Endodermal cell (in vitro differentiated cells): ENCODE results near the gene PLCB1. TPM values are rescaled to one million over a fixed set of nuclear protein-coding genes. Genes with fewer than 3 reads are reported as not detected.

Experiments used
- DNase-seq: peaks from one replicate; pipeline ENCODE4 v3.0.0-alpha.2; 2017
- H3K27ac ChIP-seq: 2 replicates; pipeline ENCODE4 v1.5.1; 2013; ENCODE audit warnings: mild to moderate bottlenecking, low read depth, low read length, moderate library complexity
- H3K27me3 ChIP-seq: 2 replicates; pipeline ENCODE4 v1.6.1; 2013; ENCODE audit warnings: mild to moderate bottlenecking, low read length, moderate library complexity; ENCODE audit not compliant: insufficient read depth, control insufficient read depth, poor library complexity, severe bottlenecking
- H3K36me3 ChIP-seq: 2 replicates; pipeline ENCODE4 v1.7.0; 2013; ENCODE audit warnings: mild to moderate bottlenecking, low read length, moderate library complexity; ENCODE audit not compliant: control insufficient read depth, insufficient read depth
- H3K4me1 ChIP-seq: one replicate; pipeline ENCODE4 v1.7.0; 2013; ENCODE audit warnings: low read length; ENCODE audit not compliant: control insufficient read depth, insufficient read depth
- H3K4me3 ChIP-seq: 2 replicates; pipeline ENCODE4 v1.5.1; 2013; ENCODE audit warnings: mild to moderate bottlenecking, low read length, moderate library complexity
- H3K9ac ChIP-seq: 2 replicates; pipeline ENCODE4 v1.6.1; 2013; ENCODE audit warnings: mild to moderate bottlenecking, low read length, moderate library complexity; ENCODE audit not compliant: poor library complexity, severe bottlenecking; ENCODE audit errors: extremely low read depth
- H3K9me3 ChIP-seq: 2 replicates; pipeline ENCODE4 v1.6.1; 2013; ENCODE audit warnings: mild to moderate bottlenecking, low read length, moderate library complexity; ENCODE audit not compliant: control insufficient read depth
- H3K27ac Mint-ChIP-seq: 2 replicates; pipeline ENCODE4 v1.8.0; 2020; ENCODE audit warnings: mixed read lengths
- H3K27me3 Mint-ChIP-seq: 2 replicates; pipeline ENCODE4 v1.8.0; 2021; ENCODE audit warnings: mild to moderate bottlenecking, mixed read lengths; ENCODE audit not compliant: insufficient read depth
- H3K36me3 Mint-ChIP-seq: 2 replicates; pipeline ENCODE4 v1.8.0; 2020; ENCODE audit warnings: low read depth, mixed read lengths
- H3K4me1 Mint-ChIP-seq: 2 replicates; pipeline ENCODE4 v1.8.0; 2020; ENCODE audit warnings: mixed read lengths
- H3K4me3 Mint-ChIP-seq: 2 replicates; pipeline ENCODE4 v1.8.0; 2020; ENCODE audit warnings: mild to moderate bottlenecking, moderate library complexity, mixed read lengths
- H3K9me3 Mint-ChIP-seq: 2 replicates; pipeline ENCODE4 v1.8.0; 2020; ENCODE audit warnings: mild to moderate bottlenecking, mixed read lengths
- WGBS, 2 experiments: methylation state at CpG; one replicate each; pipeline versions ENCODE4 v1.1.5 to v1.1.7; 2013; ENCODE audit warnings: missing lambda C conversion rate in 2 of 2, mixed read lengths in 1 of 2; ENCODE audit not compliant: insufficient coverage in 1 of 2, insufficient read length in 1 of 2; 5-methylcytosine and 5-hydroxymethylcytosine counted together
- total RNA-seq, 2 donors: library from RNA; stranded (reverse); fragmentation: NEBNext Ultra II Directional in 1 of 2; extraction: Animal tissue kit (Norgen Biotek cat#: 25700) in 1 of 2; gene quantifications; 2 replicates in 1 of 2; 3 replicates in 1 of 2; pipeline ENCODE4 v1.2.1, GENCODE V29; 2021
- TF ChIP-seq, protein P1 (sequence below): fragments of 200-600 bp; sonication (generic); conservative IDR thresholded peaks from 2 replicates; pipeline ENCODE4 v1.5.0; 2021; ENCODE audit warnings: antibody characterized with exemption, mild to moderate bottlenecking

Gene PLCB1
- total RNA-seq, 2 donors from 2014 or later: 15.3 to 16.5 TPM

DNA sequence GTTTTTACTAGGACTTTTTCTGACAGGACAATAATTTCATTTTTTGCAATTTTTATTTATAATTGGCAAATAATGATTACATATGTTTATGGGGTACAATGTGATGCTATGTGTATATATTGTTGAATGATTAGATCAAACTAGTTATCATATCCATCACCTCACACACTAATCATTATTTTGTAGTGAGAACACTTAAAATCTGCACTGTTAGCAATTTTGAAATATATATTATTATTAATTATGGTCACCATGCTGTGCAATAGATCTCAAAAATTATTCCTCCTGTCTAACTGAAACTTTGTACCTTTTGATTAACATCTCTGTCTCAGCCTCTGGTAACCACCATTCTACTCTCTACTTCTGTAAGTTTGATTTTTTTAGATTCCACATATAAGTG, 378.7 kb downstream of the PLCB1 start:
- TF ChIP-seq, protein P1, sequence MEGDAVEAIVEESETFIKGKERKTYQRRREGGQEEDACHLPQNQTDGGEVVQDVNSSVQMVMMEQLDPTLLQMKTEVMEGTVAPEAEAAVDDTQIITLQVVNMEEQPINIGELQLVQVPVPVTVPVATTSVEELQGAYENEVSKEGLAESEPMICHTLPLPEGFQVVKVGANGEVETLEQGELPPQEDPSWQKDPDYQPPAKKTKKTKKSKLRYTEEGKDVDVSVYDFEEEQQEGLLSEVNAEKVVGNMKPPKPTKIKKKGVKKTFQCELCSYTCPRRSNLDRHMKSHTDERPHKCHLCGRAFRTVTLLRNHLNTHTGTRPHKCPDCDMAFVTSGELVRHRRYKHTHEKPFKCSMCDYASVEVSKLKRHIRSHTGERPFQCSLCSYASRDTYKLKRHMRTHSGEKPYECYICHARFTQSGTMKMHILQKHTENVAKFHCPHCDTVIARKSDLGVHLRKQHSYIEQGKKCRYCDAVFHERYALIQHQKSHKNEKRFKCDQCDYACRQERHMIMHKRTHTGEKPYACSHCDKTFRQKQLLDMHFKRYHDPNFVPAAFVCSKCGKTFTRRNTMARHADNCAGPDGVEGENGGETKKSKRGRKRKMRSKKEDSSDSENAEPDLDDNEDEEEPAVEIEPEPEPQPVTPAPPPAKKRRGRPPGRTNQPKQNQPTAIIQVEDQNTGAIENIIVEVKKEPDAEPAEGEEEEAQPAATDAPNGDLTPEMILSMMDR: no peak
- Histone ChIP-seq H3K27me3 (no peaks in the 10 kb centered on the region), H3K9me3 (no peaks in the 10 kb centered on the region), H3K9ac (no peak overlapping the region), H3K36me3 (no peaks in the 10 kb centered on the region), H3K4me3 (no peak overlapping the region), H3K4me1 (no peaks in the 10 kb centered on the region), H3K27ac (no peak overlapping the region)
- no peak overlapping the region for H3K4me3 Mint-ChIP-seq
- H3K36me3 Mint-ChIP-seq: no peaks in the 10 kb centered on the region
- H3K9me3 Mint-ChIP-seq: peaks cover 3% of the 10 kb centered on the region
- no peaks in the 10 kb centered on the region for H3K4me1 Mint-ChIP-seq
- no peak overlapping the region for H3K27ac Mint-ChIP-seq
- DNase-seq: no peak
- H3K27me3 Mint-ChIP-seq: no peaks in the 10 kb centered on the region

DNA sequence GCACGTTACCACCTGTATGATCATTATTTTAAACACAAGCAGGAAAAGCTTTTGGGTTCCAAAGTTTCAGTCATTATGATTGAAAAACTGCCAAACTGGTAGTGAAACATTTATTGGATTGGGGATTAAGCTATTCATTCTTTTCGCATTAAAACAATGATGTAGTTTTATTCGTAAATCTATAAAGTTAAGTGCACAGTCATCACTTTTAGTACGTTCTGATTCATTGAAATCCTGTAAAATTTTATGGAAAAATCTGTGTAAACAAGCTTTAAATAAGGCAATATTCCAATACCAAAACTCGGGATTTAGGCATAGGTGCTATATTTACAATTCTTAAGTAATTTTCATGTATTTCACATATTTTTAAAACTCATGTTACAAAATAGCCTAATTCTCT, 379.9 kb downstream of the PLCB1 start:
- Histone ChIP-seq H3K36me3 (no peaks in the 10 kb centered on the region), H3K27ac (no peak overlapping the region), H3K9ac (no peak overlapping the region), H3K9me3 (no peaks in the 10 kb centered on the region), H3K27me3 (no peaks in the 10 kb centered on the region), H3K4me3 (no peak overlapping the region), H3K4me1 (no peaks in the 10 kb centered on the region)
- no peak for DNase-seq
- no peak overlapping the region for H3K27ac Mint-ChIP-seq
- 95 to 97% methylated on average over 3 to 4 of the region's 5 CpGs for WGBS, 2 experiments
- H3K4me3 Mint-ChIP-seq: no peak overlapping the region
- no peaks in the 10 kb centered on the region for H3K36me3 Mint-ChIP-seq
- no peaks in the 10 kb centered on the region for H3K27me3 Mint-ChIP-seq
- peaks cover 7% of the 10 kb centered on the region for H3K9me3 Mint-ChIP-seq
- TF ChIP-seq, protein P1: no peak
- H3K4me1 Mint-ChIP-seq: no peaks in the 10 kb centered on the region

DNA sequence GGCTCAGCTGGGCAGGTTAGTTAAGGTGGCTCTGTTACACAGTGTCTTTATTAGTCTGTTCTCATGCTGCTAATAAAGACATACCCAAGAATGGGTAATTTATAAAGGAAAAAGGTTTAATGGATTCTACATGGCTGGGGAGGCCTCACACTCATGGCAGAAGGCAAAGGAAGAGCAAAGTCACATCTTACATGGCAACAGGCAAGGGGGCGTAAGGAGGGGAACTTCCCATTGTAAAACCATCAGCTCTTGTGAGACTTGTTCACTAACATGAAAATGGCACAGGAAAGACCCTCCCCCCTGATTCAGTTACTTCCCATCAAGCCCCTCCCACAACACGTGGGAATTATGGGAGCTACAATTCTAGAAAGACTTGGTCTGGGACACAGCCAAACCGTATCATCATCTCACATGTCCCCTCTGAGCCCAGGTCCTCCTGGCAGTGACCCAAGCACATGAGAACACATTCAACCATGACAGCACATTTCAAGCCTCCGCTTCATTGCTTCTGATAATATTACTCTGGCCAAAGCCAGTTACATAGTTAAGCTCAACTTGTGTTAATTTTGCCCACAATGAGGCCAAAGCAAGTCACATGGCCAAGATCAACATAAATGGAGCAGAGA, 383.9 kb downstream of the PLCB1 start:
- Histone ChIP-seq H3K9me3 (no peaks in the 10 kb centered on the region), H3K9ac (no peak overlapping the region), H3K27ac (no peak overlapping the region), H3K36me3 (no peaks in the 10 kb centered on the region), H3K4me1 (peaks cover 6% of the 10 kb centered on the region), H3K27me3 (no peaks in the 10 kb centered on the region), H3K4me3 (no peak overlapping the region)
- H3K27me3 Mint-ChIP-seq: no peaks in the 10 kb centered on the region
- WGBS, 2 experiments: 93 to 100% methylated on average over 3 to 4 of the region's 4 CpGs
- H3K9me3 Mint-ChIP-seq: peaks cover 7% of the 10 kb centered on the region
- DNase-seq: no peak
- H3K36me3 Mint-ChIP-seq: no peaks in the 10 kb centered on the region
- TF ChIP-seq, protein P1: no peak
- no peak overlapping the region for H3K4me3 Mint-ChIP-seq
- peaks cover 18% of the 10 kb centered on the region for H3K4me1 Mint-ChIP-seq
- H3K27ac Mint-ChIP-seq: no peak overlapping the region
